ELF-1 (cell line): ENCODE results near the gene JAK3.
A peak's percentile ranks its signal among the peaks of the same experiment; 100 is the strongest.
"Not testable (repeated sequence)": the region's sequence is repeated elsewhere in the genome, so short reads cannot be mapped to it uniquely, and the experiment has no call there.

Experiments
- DNase-seq: peaks from one replicate; pipeline ENCODE4 v3.0.0-alpha.2; 2016; ENCODE audit warnings: low read depth, low spot score

JAK3 gene

DNA sequence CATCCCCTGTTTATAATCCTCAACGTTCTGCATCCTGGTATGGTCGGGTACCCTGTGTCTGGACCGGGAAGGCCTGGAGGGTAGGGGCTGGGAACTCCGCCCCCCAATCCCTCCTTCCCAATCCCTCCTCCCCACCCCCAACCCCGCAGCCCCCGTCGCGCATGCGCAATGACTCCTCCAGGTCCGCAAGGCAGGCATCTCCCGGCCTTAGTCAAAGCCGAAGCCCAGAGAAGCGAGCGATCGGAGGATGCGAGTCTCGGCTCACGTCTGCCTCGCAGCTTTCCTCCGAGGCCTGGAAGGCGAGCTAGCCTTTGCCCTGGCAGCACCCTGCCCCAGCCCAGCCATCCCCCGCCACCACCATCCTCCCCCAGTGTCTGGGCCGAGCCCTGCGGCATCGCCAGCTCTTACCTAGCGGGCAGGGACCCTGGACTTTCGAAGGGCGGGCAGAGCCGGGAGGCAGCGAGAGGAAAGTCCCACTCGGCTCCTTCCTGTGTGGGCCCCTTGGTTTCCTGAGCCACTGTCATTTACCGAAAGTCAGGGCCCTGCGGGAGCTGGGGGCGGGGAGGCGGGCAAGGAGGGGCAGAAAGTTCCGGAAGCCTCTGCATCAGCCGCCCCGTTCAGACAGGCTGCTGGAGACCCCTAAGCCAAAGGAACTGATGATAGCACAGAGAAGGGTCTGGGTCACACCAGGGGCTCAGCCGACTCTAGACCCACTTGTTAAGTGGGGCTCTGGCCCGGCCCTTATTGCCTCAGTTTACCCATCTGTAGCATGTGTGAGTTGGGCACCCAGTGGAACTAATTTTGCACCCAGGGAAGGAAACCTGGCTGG is at the start of gene JAK3:
TSS of gene JAK3 (minus strand) at position 445 of the 829 bp plus-strand sequence. CDS start 3,565 bp downstream, outside the sequence.
- DNase-seq: peak; percentile 67

DNA sequence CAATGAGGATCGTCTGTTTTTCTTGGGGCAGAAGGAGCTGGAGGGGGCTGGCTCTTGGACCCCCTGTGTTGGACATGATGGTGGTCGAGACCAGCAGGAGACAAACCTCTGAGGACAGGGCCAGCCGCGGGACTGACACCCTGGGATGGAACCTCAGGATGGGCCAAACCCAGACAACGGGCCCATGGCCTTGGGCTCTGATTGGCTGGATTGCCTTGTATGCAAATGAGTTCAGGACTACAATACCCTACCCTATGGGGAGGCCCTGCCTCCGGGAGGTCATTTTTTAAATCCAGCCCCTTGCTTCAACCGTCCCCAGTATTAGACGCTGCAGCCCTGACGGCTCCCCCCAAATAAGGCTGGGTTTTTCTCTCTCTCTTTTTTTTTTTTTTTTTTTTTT is 46.0 kb upstream of the JAK3 start:
- no peak for DNase-seq

- DNase-seq: peak; percentile 72
These were observed 41.9 kb upstream of the JAK3 start for GRCh38 chr19:17889609-17890214.

DNA sequence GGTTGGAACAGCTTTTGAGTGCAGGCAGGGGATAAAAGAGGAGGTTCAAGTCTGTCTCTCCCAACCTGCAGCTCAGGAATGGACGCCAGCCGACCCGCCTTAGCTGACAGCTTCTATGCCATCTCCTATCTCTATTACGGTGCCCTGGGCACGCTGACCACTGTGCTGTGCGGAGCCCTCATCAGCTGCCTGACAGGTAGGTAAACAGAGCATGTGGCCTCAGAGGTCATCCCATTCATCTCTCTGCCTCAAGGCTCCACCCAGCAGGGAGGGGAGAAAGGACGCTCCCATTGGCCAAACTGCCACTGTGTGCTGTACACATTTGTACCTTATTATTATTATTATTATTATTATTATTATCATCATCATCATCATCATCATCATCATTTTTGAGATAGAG is 40.5 kb upstream of the JAK3 start:
- DNase-seq: no peak

DNA sequence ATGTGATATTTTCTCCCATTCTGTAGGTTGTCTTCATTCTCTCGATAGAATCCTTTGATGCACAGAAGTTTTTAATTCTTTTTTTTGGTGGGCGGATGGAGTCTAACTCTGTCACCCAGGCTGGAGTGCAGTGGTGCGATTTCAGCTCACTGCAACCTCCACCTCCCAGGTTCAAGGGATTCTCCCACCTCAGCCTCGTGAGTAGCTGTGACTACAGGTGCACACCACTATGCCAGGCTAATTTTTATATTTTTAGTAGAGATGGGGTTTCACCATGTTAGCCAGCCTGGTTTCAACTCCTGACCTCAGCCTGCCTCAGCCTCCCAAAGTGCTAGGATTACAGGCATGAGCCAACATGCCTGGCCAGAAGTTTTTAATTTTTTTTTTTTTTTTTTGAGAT is 39.4 kb upstream of the JAK3 start:
- not testable (repeated sequence) for DNase-seq

DNA sequence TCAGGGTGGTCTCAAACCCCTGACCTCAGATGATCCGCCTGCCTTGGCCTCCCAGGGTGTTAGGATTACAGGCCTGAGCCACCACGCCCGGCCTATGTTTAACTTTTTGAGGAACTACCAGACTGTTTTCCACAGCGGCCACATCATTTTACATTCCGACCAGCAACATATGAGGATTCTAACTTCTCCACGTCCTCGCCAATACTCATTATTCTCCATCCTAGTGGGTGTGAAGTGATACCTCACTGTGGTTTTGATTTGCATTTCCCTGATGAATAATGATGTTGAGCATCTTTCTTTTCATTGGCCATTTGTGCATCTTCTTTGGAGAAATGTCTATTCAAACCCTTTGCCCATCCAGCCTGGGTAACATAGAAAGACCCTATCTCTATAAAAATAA is 38.7 kb upstream of the JAK3 start:
- no peak for DNase-seq

DNA sequence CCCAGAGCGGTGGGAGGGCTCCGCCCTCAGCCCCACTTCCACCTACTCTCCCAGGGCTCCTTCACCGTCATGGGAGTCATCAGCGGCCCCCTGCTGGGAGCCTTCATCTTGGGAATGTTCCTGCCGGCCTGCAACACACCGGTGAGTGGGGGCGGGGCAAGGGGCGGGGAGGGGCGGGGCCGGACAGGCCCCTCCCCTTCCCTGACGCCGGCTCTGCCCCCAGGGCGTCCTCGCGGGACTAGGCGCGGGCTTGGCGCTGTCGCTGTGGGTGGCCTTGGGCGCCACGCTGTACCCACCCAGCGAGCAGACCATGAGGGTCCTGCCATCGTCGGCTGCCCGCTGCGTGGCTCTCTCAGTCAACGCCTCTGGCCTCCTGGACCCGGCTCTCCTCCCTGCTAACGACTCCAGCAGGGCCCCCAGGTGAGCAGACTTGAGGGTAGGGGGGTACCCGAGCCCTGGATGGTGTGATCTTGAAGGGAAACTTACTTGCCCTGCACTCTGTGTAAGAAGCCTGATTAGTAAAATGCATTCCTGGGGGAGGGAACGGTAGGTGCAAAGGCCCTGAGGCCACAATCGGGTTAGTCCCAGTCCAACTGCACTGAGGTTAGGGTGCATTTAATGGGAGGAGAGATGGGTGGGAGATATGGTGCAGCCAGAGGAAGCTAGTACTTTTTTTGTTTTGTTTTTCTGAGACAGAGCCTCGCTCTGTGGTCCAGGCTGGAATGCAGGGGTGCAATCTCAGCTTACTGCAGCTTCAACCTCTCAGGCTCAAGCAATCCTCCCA is 36.0 kb upstream of the JAK3 start:
- DNase-seq: no peak

GRCh38 chr19:17881701-17882100 is 33.9 kb upstream of the JAK3 start:
- no peak for DNase-seq

- no peak for DNase-seq
These were observed 31.7 kb upstream of the JAK3 start for GRCh38 chr19:17879466-17879865.

DNA sequence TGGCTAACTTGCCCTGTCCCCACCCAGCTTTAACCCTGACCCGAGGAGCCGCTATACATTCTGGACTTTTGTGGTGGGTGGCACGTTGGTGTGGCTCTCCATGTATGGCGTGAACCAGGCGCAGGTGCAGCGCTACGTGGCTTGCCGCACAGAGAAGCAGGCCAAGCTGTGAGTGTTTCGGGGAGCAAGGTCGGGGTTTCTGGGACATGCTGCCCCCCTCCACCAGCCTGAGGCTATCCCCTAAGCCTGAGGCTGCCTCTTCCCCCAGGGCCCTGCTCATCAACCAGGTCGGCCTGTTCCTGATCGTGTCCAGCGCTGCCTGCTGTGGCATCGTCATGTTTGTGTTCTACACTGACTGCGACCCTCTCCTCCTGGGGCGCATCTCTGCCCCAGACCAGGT is 29.9 kb upstream of the JAK3 start:
- DNase-seq: no peak

DNA sequence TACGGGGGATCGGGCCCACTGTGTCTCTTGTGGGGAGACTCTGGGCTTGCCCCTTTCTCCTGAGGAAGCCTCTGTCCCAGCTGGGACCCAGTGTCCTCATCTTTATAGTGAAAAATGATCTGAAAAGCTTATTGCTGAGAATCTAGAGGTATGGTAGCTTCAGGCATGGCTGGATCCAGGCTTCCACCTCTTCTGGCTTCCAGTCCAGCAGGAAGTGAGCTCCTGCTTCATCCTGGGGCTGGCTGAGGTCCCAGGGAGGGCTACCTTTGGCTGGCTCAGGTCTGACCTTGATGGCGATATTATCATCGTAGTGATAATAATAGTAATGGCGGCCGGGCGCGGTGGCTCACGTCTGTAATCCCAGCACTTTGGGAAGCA is 27.0 kb upstream of the JAK3 start:
- no peak for DNase-seq

DNA sequence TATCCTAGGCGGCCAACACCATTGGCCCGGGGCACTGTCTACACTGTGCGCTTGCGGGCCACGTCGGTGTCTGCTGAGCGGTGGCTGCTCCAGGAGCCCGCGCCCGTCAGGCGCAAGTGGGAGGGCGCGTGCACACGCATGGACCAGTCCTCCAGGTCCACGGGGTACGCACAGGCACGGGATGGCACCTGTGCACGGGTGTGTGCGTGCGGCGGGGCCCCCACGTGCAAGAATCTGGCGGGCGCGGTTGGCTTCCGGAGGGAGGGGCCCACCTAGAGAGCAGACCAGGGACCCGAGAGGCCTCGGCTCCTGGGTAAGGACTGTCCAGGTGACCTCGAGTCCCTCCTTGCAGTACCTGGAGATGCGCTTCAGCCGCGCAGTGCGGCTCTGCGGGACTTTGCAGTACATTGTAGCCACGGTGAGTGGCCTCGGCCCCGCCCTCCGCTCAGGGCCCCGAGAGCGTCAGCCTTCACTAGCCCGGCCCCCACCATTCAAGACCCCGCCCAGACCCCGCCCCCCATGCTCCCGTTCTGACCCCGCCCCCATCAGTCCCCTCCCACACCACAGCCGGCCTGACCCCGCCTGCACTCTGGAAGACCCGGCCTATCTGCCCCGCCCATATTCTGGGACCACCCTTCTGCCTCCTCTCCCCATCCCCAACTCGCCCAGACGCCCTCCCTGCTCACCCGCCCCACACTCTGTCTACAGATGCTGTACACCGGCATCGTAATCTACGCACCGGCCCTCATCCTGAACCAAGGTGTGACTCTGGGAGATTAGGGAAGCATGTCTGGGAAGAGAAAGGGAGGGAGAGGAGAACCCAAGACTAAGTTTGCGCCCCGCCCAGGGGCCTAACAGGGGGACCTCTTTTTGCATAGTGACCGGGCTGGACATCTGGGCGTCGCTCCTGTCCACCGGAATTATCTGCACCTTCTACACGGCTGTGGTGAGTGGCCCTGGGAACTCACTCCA is 26.3 kb upstream of the JAK3 start:
- peak; percentile 67 for DNase-seq

DNA sequence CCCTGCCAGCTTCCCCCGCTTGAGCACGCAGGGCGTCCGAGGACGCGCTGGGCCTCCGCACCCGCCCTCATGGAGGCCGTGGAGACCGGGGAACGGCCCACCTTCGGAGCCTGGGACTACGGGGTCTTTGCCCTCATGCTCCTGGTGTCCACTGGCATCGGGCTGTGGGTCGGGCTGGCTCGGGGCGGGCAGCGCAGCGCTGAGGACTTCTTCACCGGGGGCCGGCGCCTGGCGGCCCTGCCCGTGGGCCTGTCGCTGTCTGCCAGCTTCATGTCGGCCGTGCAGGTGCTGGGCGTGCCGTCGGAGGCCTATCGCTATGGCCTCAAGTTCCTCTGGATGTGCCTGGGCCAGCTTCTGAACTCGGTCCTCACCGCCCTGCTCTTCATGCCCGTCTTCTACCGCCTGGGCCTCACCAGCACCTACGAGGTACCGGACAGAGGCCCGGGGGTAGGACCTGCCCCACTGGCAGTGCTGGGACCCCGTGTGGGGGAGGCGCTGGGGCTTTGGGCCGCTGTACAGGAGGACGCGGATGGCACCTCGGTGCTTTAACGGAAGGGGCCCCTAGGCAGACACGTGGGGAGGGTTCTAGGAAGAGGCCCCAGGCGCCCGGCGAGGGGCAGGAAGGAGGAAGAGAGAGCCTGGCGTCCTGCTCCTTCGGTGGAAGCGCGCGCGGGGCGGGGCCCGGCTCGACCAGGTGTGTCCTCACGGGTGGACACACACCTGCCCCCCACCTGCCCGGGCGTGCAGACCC is 24.6 kb upstream of the JAK3 start:
- no peak for DNase-seq

- no peak for DNase-seq
These were observed 24.1 kb upstream of the JAK3 start, which contains the start of gene SLC5A5 for GRCh38 chr19:17871878-17872250. TSS of gene SLC5A5 (plus strand) at chr19:17871945. CDS start at chr19:17872320, 375 bp downstream.

DNA sequence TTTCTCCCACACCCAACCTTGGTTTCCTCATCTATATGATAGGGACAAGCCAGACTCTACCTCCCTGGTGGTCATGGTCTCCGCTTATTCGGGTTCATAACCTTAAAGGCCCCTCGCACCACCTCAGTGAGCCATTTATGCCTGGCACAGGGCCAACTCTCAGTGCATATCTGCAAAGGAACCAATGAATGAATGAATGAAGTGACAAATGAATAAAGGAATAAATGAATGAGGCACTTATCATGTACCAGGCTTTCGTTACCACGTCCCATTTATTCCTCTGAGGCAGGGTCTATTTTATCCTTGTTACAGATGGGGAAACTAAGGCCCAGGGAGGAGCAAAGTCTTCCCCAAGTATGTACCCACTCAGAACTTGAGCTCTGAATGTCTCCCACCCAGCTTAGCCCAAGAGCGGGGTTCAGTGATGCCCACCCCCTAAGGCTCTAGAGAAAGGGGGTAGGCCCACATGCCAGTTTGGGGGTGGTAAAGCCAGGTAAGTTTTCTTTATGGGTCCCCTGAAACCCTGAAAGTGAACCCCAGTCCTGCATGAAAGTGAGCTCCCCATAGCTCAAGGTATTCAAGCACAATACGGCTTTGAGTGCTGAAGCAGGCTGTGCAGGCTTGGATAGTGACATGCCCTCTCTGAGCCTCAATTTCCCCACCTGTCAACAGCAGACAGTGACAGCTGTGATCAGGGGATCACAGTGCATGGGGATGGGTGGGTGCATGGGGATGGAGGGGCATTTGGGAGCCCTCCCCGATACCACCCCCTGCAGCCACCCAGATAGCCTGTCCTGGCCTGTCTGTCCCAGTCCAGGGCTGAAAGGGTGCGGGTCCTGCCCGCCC is 23.5 kb upstream of the JAK3 start:
- no peak for DNase-seq

DNA sequence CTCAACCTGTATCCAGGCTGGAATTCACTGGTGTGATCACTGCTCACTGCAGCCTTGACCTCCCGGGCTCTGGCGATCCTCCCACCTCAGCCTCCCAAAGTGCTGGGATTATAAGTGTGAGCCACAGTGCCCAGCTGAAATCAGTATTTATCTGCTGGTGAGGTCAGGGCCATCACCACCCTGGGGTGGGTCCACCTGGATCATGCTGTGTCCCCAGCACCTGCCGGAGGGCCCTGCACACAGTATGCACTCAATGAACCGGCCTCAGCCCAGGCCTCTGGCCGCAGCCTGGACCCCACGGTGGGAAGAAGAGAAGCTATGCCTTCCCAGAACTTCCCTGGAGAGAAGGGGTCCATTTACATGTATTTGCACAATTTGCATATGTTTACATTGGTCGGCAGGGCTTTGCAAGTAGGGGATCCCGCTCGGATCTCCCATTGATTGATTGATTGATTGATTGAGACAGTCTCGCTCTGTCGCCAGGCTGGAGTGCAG is 21.4 kb upstream of the JAK3 start:
- peak; percentile 78 for DNase-seq

- no peak for DNase-seq
These were observed 20.9 kb upstream of the JAK3 start for GRCh38 chr19:17868669-17869068.

DNA sequence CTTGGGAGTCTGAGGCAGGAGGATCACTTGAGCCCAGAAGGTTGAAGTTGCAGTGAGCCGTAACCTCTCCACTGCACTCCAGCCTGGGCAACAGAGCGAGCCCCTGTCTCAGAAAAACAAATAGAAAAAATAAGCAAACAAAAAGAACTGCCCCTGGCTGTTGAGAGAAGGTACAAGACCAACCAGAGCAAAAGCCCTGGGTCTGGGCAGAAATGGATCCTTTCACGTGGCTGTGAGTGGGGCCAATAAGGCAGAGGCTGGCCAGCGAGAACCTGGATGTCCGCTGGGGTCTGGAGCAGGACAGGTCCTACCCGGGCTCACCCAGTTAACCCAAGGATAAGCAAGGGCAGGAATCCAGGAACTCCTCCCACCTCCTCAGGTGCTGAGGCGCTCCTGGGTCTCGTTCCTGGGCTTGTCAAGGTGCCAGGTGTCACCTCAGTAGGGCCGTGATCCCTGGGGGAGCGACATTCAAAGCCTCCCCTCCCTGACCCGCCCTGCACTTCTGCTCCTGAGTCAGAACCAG is 19.2 kb upstream of the JAK3 start:
- DNase-seq: peak; percentile 26

DNA sequence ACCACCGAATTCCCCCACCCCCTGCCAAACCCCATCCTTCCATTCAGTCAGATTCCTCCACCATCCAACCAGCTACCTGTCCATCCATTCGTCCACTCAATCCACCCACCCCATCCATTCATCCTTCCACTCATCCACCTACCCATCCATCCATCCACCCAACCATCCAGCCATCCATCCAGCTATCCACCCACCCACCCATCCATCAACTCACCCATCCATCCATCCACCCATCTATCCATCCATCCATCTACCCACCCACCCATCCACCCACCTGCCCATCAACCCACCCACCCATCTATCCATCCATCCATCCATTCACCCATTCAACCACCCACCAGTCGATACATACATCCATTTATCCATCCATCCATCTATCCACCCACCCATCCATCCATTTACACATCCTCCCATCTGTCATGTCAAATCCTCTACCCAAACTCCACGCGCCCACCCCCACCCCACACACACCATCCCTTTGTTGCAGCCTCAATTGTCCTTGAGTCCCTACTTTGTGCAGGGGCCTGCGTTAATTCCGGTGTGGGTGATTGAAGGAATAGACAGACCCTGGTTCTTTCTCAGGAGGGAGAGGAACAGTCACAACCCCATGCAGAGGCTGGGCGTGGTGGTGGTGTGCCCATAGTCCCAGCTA is 18.7 kb upstream of the JAK3 start:
- no peak for DNase-seq
